Adipose tissue (tissue), 3 donors: ENCODE measurements around the gene SMARCA4. TPM values are rescaled to one million over a fixed set of nuclear protein-coding genes. Genes with fewer than 3 reads are reported as not detected.

Source experiments
- H3K27ac ChIP-seq: one replicate; pipeline ENCODE4 v1.5.1; 2013; ENCODE audit warnings: low read depth, low read length
- WGBS, 3 donors: extraction: QIAGEN DNeasy Blood & Tissue Kit; methylation state at CpG; one replicate each; pipeline ENCODE4 v1.1.7; 2013; 5-methylcytosine and 5-hydroxymethylcytosine counted together
- polyA plus RNA-seq, 3 donors: library from polyadenylated mRNA; stranded (reverse); fragments of 200-250 nt; gene quantifications; one replicate each; pipeline ENCODE4 v1.2.3, GENCODE V29; 2013
- donor health status: healthy with polysubstance abuse.
- donor health status: Bipolar disorder and iron deficiency.
- donor health status: healthy.

SMARCA4 gene
- polyA plus RNA-seq, 3 donors, result 22.5 to 42.5 (median 37.7) TPM

GRCh38 chr19:11020982-11021759, 60.3 kb downstream of the SMARCA4 start:
- 84 to 92% (median 91%) methylated on average over 23 of the region's 23 CpGs for WGBS, 3 donors
- H3K27ac ChIP-seq, result no peak overlapping the region

GRCh38 chr19:11021760-11022144, 60.9 kb downstream of the SMARCA4 start:
- no peak overlapping the region for H3K27ac ChIP-seq
- WGBS, 3 donors, result 93 to 96% (median 95%) methylated on average over 15 of the region's 15 CpGs

GRCh38 chr19:11023016-11023415, 62.2 kb downstream of the SMARCA4 start:
- no peak overlapping the region for H3K27ac ChIP-seq
- 79 to 94% (median 85%) methylated on average over 11 of the region's 11 CpGs for WGBS, 3 donors

GRCh38 chr19:11023710-11024109, 62.9 kb downstream of the SMARCA4 start:
- 84 to 96% (median 94%) methylated on average over 7 of the region's 7 CpGs for WGBS, 3 donors
- no peak overlapping the region for H3K27ac ChIP-seq

- 88 to 89% (median 89%) methylated on average over 13 of the region's 13 CpGs for WGBS, 3 donors
- H3K27ac ChIP-seq, result no peak overlapping the region
Observed at GRCh38 chr19:11024259-11024658, 63.4 kb downstream of the SMARCA4 start.

- WGBS, 3 donors, result 84 to 94% (median 87%) methylated on average over 6 of the region's 6 CpGs
- H3K27ac ChIP-seq, result no peak overlapping the region
Observed at GRCh38 chr19:11025006-11025405, 64.2 kb downstream of the SMARCA4 start.

- no peak overlapping the region for H3K27ac ChIP-seq
- 83 to 92% (median 91%) methylated on average over 17 to 18 of the region's 18 CpGs for WGBS, 3 donors
Observed at GRCh38 chr19:11025445-11025844, 64.6 kb downstream of the SMARCA4 start.

GRCh38 chr19:11025997-11026396, 65.2 kb downstream of the SMARCA4 start:
- H3K27ac ChIP-seq, result no peak overlapping the region
- WGBS, 3 donors, result 88 to 93% (median 90%) methylated on average over 10 to 16 of the region's 16 CpGs

GRCh38 chr19:11027381-11027780, 66.6 kb downstream of the SMARCA4 start:
- WGBS, 3 donors, result 88 to 97% (median 93%) methylated on average over 14 of the region's 14 CpGs
- no peak overlapping the region for H3K27ac ChIP-seq

- H3K27ac ChIP-seq, result no peak overlapping the region
- WGBS, 3 donors, result 92 to 97% (median 93%) methylated on average over 4 of the region's 4 CpGs
Observed at GRCh38 chr19:11028146-11028545, 67.3 kb downstream of the SMARCA4 start.

- no peak overlapping the region for H3K27ac ChIP-seq
- WGBS, 3 donors, result 93 to 95% (median 93%) methylated on average over 21 of the region's 21 CpGs
Observed at GRCh38 chr19:11031421-11032070, 70.7 kb downstream of the SMARCA4 start.

GRCh38 chr19:11033251-11033650, 72.4 kb downstream of the SMARCA4 start:
- H3K27ac ChIP-seq, result no peak overlapping the region
- 93 to 95% (median 94%) methylated on average over 22 of the region's 22 CpGs for WGBS, 3 donors

- 94 to 96% (median 95%) methylated on average over 35 of the region's 35 CpGs for WGBS, 3 donors
- H3K27ac ChIP-seq, result no peak overlapping the region
Observed at GRCh38 chr19:11033763-11034162, 72.9 kb downstream of the SMARCA4 start.

- WGBS, 3 donors, result 90 to 93% (median 91%) methylated on average over 38 of the region's 38 CpGs
- no peak overlapping the region for H3K27ac ChIP-seq
Observed at GRCh38 chr19:11034449-11035213, 73.8 kb downstream of the SMARCA4 start.

- WGBS, 3 donors, result 41 to 54% (median 54%) methylated on average over 15 of the region's 15 CpGs
Observed at GRCh38 chr19:11035441-11036377, 74.9 kb downstream of the SMARCA4 start.

GRCh38 chr19:11038511-11038910, 77.7 kb downstream of the SMARCA4 start:
- no peak overlapping the region for H3K27ac ChIP-seq
- 74 to 90% (median 84%) methylated on average over 4 of the region's 4 CpGs for WGBS, 3 donors

More at GRCh38 chr19:11035441-11036377, 74.9 kb downstream of the SMARCA4 start:
- H3K27ac ChIP-seq, result no peak overlapping the region

GRCh38 chr19:11041194-11041593, 80.4 kb downstream of the SMARCA4 start:
- H3K27ac ChIP-seq, result no peak overlapping the region
- WGBS, 3 donors, result 96 to 97% (median 97%) methylated on average over 33 of the region's 33 CpGs
